Muscle of back (tissue), 11 donors: Measurements from ENCODE around the gene EML6. TPM values are rescaled to one million over a fixed set of nuclear protein-coding genes. Genes with fewer than 3 reads are reported as not detected.
A peak's percentile ranks its signal among the peaks of the same experiment; 100 is the strongest.

Experiments
- DNase-seq, 3 donors: peaks; one replicate each; pipeline versions ENCODE4 v3.0.0 to v3.0.0-alpha.2; 2013
- polyA plus RNA-seq, 10 donors: library from polyadenylated mRNA; unstranded; fragments of 120-200 nt; gene quantifications; one replicate each; pipeline ENCODE4 v1.2.1, GENCODE V29; 2013; ENCODE audit not compliant: insufficient read length in 10 of 10

Gene EML6
- polyA plus RNA-seq, 10 donors: 10.8 to 66.7 (median 38.1) TPM

- no peak for DNase-seq
These were observed 272.1 kb downstream of the EML6 start for GRCh38 chr2:54995553-54995952.

GRCh38 chr2:54997826-54998225, 274.4 kb downstream of the EML6 start:
- DNase-seq: no peak

DNA sequence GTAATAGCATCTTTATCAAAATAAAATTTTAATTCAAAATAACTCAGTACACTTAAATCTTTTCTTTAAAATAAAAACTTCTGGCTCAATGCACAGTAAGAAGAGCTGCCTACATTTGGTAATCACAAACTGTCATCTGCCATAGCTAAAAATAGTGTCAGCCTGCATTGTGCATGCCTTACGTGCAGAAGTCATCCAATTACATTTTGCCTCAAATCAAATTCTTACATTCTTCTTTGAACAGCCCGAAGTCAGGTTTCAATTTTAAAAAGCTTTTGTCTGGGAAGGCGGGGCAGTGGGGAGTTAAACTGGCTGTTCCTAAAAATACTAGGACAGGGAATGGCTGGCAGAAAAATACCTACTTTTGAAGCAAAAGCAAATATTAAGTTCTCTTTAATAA, 275.7 kb downstream of the EML6 start:
- DNase-seq: peak; percentile 61 to 81 (median 67)

DNA sequence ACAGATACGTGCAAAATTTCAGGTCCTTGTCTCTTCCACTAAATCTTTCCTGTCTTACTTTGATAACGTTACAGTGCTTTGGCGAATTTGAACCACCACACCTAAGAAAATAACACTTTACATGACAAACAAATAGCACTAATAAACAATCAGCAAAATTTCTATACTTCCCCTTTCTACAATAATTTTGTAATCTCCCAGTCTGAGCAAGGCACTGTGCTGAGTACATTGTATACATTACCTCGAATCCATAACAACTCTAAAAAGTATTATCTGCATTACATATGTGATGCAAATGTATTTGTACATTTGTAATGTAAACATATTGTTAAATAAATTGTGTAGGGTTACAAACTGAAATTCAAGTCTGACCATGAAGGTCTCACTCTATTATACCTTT, 276.9 kb downstream of the EML6 start:
- DNase-seq: no peak

DNA sequence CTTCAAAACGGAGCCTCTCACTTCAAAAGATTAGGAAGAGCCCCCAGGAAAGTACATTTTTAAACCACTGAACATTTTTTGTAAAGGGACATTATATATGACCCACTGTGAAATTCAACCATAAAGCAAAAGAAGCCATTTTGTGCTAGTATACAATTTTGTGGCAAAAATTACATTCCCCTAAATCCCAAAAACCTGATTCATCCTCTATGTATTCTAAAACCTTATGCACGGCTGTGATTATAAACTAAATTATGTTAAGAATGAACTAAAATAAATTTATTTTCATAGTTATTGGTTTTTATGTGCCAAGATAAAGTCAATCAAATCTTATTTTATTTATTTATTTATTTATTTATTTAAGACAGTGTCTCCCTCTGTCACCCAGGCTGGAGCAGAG, 278.3 kb downstream of the EML6 start:
- no peak for DNase-seq

GRCh38 chr2:55003706-55004639, 280.5 kb downstream of the EML6 start:
- DNase-seq: no peak

GRCh38 chr2:55006306-55006705, 282.8 kb downstream of the EML6 start:
- DNase-seq: no peak

DNA sequence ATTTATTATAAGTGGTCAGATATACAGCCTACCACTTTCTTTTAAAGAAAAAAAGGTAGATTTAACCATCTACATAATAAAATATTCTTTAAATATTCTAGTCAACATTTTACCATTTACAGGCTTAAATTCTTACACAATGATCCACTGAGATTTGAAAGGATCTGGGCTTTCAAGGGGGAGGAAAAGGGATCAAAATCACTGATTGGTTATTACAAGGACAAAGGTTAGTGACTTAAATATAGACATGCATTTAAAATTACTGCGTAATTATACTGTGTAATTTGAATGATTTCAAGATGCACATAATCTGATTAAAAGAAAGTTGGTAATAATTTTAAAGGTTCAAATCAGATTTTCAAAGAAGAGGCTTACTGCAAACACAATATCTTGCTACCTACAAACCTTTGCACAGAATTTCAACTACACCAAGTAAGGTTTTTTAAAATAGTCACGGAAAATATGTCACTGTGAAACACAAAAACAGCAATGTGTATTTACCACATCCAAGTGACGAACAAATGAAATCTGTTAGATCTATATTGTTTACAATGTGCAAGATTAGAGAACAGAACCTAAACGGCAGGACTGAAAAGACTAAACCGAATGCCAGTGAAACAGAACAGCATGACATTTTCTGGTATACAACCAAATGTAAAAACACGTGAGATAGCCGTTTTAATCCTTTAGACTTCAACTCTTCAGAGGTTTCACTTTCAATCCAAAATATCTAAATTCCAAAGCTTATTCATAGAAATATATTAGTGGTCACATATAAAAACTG, 286.0 kb downstream of the EML6 start:
- peak in 1 of 3 donors; percentile 43 for DNase-seq

DNA sequence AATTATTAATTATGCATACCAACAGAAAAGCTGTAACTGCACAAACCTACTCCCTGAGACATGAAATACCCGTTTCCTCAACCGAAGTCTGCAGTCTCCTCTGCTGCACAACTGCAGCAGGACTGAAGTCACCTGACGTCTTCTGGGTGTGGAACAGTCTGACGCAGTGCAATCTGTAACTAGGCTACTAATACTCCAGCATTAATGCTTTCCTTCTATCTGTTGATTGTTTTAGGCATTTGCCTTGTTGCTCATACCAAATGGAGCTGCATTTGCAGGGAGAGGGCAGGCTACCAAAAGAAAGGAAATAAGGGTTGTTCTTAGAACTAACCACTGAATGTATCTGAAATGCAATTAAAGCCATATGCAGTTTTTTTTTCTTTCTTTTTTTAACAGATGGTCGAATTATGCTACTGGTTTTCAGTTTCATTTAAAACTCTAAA, 286.7 kb downstream of the EML6 start:
- DNase-seq: peak; percentile 60 to 74 (median 70)

DNA sequence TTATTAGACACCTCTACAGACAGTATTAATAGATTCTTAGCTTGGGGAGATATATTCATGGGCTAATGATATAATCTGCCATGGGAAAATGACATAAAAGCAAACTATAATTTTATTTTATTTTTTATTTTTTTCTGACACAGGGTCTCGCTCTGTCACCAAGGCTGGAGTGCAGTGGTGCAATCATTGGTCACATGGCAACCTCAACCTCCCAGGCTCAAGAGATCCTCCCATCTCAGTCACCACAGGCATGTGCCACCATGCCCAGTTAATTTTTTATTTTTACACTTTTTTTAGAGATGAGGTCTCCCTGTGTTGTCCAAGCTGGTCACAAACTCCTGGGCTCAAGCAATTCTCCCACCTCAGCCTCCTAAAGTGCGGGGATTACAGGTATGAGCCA, 287.5 kb downstream of the EML6 start:
- no peak for DNase-seq

DNA sequence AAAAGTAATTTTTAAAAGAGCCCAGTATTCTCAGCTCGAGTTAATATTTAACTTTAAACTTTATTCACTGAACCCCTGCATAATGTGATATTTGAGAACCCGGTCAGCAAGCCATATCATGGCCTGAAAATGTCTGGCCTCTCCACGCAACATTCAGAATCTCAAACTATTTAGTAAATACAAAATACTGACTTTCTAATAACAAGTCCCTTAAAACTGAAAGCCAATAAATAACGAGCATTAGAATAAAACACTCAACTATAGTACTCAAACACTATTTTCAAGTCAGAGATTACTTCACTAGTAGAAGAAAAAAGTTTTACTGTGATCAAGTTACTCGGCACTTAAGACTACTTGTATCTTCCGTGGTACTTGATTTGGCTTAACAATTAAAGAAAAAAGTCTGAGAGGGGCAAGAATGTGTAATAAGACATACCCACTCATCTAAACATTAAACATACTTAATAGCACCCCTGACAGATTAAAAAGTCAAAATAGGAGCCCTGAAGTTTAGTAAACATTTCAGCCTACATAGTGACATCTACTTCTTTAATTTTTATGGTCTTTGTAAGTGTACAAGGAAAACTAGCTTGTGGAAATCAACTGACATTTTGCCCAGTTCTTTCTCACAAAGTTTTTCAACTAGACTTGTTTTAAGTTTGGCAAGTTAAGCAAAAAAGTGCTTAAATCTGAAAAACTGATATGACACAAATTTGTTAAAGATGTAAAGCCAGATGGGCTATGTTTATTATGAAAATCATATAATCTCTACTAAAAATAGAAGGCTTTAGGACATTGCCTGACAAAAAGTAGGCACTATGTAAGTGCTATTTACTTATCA, 288.6 kb downstream of the EML6 start:
- no peak for DNase-seq

DNA sequence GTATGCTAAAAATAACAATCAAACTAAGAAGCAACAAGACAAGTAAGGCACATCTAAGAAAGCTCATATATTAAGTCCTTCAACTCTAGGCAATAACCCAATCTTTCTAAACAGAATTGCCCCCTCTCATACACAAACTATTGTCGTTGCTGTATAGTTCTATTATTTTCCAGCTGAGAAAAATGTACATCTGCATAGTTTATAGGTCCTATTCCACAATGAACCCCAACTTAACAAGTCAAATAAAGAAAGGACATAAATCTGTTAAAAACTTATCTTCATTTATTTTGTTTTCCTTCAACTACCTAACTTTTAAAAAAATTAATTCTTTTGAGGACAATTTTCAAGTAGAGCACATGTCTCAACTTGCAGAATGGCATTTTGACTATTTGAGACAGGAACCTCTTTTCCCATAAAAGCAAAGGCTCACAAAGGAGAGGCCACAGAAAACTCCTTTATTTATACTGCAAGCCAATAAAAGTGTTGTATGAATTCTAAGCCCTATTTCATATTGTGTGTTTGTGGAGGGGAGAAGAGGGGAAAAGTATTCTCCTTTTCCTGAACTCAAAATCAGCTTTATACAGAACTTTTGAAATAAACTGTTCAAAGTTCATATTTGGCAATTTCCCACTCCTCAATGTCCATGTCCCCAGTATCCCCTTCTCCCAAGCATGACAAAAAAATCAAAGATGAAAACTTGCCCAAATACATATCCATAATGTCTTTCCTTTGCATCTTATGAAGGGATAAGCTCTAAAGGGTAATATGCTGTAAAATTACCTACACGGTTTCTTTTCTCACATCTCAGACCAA, 289.4 kb downstream of the EML6 start:
- DNase-seq: no peak

- DNase-seq: no peak
These were observed 290.5 kb downstream of the EML6 start for GRCh38 chr2:55013936-55014335.

DNA sequence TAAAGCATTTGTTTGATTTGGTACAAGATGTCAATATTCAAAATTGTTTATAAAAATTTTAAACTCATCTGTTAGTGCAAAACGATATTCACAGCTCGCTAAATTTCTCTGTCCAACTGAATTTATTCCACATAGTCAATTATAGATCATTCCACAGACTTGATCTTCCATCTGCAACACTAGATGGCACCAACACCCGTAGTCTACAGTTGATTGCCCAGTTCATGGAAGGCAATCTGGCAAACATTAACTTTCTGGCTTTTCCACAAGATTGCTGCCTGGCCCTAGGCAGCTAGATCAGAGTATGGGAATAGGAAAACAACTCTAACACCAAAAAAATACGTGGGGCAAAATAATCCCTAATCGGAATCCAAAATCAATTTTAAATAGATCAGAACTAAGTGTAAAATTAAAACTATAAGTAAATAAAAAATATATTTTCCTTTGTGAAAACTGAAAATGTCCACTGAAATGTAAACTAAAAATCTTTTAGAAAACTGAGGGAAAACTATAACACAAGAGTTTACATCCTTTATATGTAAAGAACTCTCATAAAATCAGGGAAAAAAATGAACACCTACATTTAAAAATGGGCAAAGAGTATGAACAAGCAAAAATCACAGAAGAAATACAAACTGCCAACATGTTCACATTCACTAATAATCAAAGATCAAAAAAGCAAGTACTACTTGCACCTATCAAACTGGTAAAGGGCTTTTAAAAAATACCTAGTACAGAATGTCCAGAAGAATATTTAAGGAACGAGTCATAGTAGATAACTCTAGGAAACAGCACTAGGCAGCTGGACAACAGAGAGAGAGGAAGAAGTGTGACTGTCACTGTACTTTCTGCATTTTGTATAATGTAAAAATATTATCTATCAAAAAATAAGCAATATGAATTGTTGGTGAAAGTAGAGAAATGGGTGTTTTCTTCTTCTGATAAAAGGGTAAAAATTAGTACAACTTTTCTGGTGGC, 291.8 kb downstream of the EML6 start:
- DNase-seq: peak in 2 of 3 donors; percentile 49 to 53

DNA sequence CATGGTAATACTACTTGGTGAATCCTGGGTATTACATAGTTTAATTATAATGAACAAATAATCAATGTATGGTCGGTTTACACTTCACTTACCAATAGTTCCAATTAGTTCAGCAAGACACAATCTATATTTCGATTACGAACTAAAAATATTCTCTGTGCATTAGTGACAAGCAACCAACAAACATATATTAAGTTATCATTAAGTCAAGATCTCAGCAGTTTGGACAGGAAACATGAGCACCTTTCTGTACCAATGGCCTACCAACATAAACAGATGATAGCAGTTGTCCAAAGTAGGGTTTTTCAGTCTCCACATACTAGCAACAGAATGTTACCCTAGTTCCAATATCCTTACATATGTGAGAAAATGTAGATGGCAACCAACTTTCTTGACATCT, 294.0 kb downstream of the EML6 start:
- DNase-seq: no peak

- DNase-seq: no peak
These were observed 294.4 kb downstream of the EML6 start for GRCh38 chr2:55017880-55018279.

- DNase-seq: no peak
These were observed 295.2 kb downstream of the EML6 start for GRCh38 chr2:55018619-55019018.

DNA sequence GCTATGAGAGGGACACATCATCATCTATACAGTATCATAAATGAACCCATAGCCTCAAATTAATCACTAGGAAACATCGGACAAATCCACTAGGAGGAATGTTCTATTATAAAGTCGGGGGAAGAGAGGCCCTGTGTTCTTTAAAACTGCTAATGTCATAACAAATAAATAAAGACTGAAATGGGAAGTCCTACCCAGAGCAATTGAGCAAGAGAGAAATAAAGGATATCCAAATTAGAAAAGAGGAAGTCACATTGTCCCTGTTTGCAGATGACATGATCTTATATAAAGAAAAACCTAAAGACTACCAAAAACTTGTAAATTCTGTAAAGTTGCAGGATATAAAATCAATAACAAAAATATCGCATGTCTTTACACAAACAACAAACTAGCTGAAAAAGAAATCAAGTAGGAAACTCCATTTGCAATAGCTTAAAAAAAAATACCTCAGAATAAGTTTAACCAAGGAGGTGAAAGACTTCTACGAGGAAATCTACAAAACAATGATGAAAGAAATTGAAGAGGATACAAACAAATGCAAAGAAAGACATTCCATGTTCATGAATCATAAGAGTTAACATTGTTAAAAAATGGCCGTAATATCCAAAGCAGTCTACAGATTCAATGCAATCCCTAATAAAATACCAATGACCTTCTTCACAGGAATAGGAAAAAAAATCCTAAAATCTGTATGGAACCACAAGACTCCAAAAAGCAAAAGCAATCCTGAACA, 296.2 kb downstream of the EML6 start:
- no peak for DNase-seq
